H1 (cell line): Measurements from ENCODE around the gene HOXD1. TPM values are rescaled to one million over a fixed set of nuclear protein-coding genes. Genes with fewer than 3 reads are reported as not detected.

ENCODE experiments used
- CTCF ChIA-PET: fragments of 300-600 bp; sonication (Branson Sonifier 250); formaldehyde crosslinking; loops from one replicate; lab custom pipeline; 2021; ENCODE audit not compliant: partially characterized antibody; lab: Charles Lee
- POLR2A ChIA-PET: fragments of 300-600 bp; sonication (Branson Sonifier 250); formaldehyde crosslinking; loops from one replicate; lab custom pipeline; 2021; ENCODE audit warnings: inconsistent platforms; ENCODE audit not compliant: partially characterized antibody; lab: Charles Lee
- DNase-seq, 2 experiments: peaks; one replicate each; pipeline versions ENCODE4 v3.0.0 to v3.0.0-alpha.2; 2010 to 2022; ENCODE audit warnings: low spot score in 2 of 2, low read depth in 1 of 2, mixed read lengths in 1 of 2
- FAIRE-seq: peaks from 2 replicates; lab custom pipeline; 2011; peaks lifted over from hg19 to GRCh38; lab: Jason Lieb, UNC
- H2AFZ ChIP-seq: 2 replicates; pipeline ENCODE4 v1.8.1; 2012; ENCODE audit warnings: low read length, inconsistent platforms
- H2AK5ac ChIP-seq: 2 replicates; pipeline ENCODE4 v1.6.1; 2013; ENCODE audit warnings: low read depth, low read length
- H2BK120ac ChIP-seq: replicated peaks from 2 replicates; pipeline ENCODE3; 2013; ENCODE audit warnings: low read depth, low read length, inconsistent platforms
- H2BK12ac ChIP-seq: 2 replicates; pipeline ENCODE4 v1.6.1; 2013; ENCODE audit warnings: low read depth, low read length
- H2BK15ac ChIP-seq: 2 replicates; pipeline ENCODE4 v1.6.1; 2013; ENCODE audit warnings: low read length
- H2BK20ac ChIP-seq: 2 replicates; pipeline ENCODE4 v1.6.1; 2013; ENCODE audit warnings: low read length
- H2BK5ac ChIP-seq: 2 replicates; pipeline ENCODE4 v1.6.1; 2013; ENCODE audit warnings: low read depth, low read length
- H3K14ac ChIP-seq: 2 replicates; pipeline ENCODE4 v1.6.1; 2013; ENCODE audit warnings: inconsistent platforms; ENCODE audit not compliant: insufficient read length
- H3K18ac ChIP-seq: 2 replicates; pipeline ENCODE4 v1.6.1; 2013; ENCODE audit warnings: low read length; ENCODE audit errors: extremely low read depth
- H3K23ac ChIP-seq: 2 replicates; pipeline ENCODE4 v1.6.1; 2013; ENCODE audit warnings: inconsistent platforms; ENCODE audit not compliant: insufficient read length
- H3K23me2 ChIP-seq: 2 replicates; pipeline ENCODE4 v1.6.1; 2013; ENCODE audit warnings: low read depth, low read length
- H3K27ac ChIP-seq: 2 replicates; pipeline ENCODE4 v1.6.1; 2011; ENCODE audit warnings: low read depth, low read length, inconsistent platforms
- H3K27me3 ChIP-seq, 4 experiments: replicated peaks in 1 of 4; 1 replicate in 1 of 4; 2 replicates in 3 of 4; pipeline versions ENCODE4 v1.6.1 to v1.8.1; 2011 to 2013; ENCODE audit warnings: low read length in 3 of 4, mild to moderate bottlenecking in 3 of 4, inconsistent platforms in 2 of 4, mixed read lengths in 2 of 4, moderate library complexity in 1 of 4; ENCODE audit not compliant: control insufficient read depth in 3 of 4, insufficient read depth in 3 of 4; ENCODE audit errors: extremely low read depth in 1 of 4
- H3K36me3 ChIP-seq, 4 experiments: 2 replicates each; pipeline versions ENCODE4 v1.6.1 to v1.8.1; 2011 to 2013; ENCODE audit warnings: mild to moderate bottlenecking in 4 of 4, low read length in 3 of 4, moderate library complexity in 2 of 4, control low read depth in 1 of 4, inconsistent platforms in 1 of 4; ENCODE audit not compliant: insufficient read depth in 4 of 4, control insufficient read depth in 2 of 4
- H3K4ac ChIP-seq: replicated peaks from 2 replicates; pipeline ENCODE3; 2013; ENCODE audit warnings: low read length, low read depth, mixed read lengths, inconsistent platforms; ENCODE audit not compliant: insufficient read length
- H3K4me1 ChIP-seq, 4 experiments: replicated peaks in 1 of 4; 1 replicate in 1 of 4; 2 replicates in 3 of 4; pipeline versions ENCODE4 v1.6.1 to v1.8.1; 2011 to 2013; ENCODE audit warnings: low read length in 3 of 4, inconsistent platforms in 2 of 4, mixed read lengths in 1 of 4; ENCODE audit not compliant: insufficient read depth in 4 of 4, control insufficient read depth in 3 of 4
- H3K4me2 ChIP-seq, 2 experiments: 2 replicates each; pipeline versions ENCODE4 v1.6.1 to v1.8.1; 2011 to 2013; ENCODE audit warnings: low read depth in 2 of 2, low read length in 2 of 2, control low read depth in 1 of 2, inconsistent platforms in 1 of 2, mild to moderate bottlenecking in 1 of 2; ENCODE audit not compliant: insufficient read depth in 1 of 2
- H3K4me3 ChIP-seq, 4 experiments: fragments of 200-600, 300-600 bp in 1 of 4; sonication (generic), shearing (Covaris generic), sonication (Bioruptor Twin) in 1 of 4; 2 replicates each; pipeline versions ENCODE4 v1.5.1 to v1.8.1; 2011 to 2016; ENCODE audit warnings: low read length in 4 of 4, low read depth in 3 of 4, control low read depth in 2 of 4, inconsistent platforms in 2 of 4, mild to moderate bottlenecking in 2 of 4, mixed read lengths in 1 of 4, moderate library complexity in 1 of 4; ENCODE audit not compliant: insufficient read depth in 2 of 4; ENCODE audit errors: extremely low read depth in 1 of 4
- H3K56ac ChIP-seq: replicated peaks from 2 replicates; pipeline ENCODE3; 2013; ENCODE audit warnings: low read depth, mild to moderate bottlenecking, mixed read lengths, low read length, inconsistent platforms; ENCODE audit not compliant: insufficient read length
- H3K79me1 ChIP-seq: 2 replicates; pipeline ENCODE4 v1.6.1; 2013; ENCODE audit warnings: low read depth, low read length, control low read depth
- H3K79me2 ChIP-seq, 2 experiments: 2 replicates each; pipeline versions ENCODE4 v1.6.1 to v1.8.1; 2012 to 2013; ENCODE audit warnings: low read length in 2 of 2, mild to moderate bottlenecking in 2 of 2, inconsistent platforms in 1 of 2; ENCODE audit not compliant: insufficient read depth in 2 of 2, control insufficient read depth in 1 of 2
- H3K9ac ChIP-seq, 4 experiments: replicated peaks in 1 of 4; 1 replicate in 1 of 4; 2 replicates in 3 of 4; pipeline versions ENCODE4 v1.6.1 to v1.8.1; 2011 to 2013; ENCODE audit warnings: low read depth in 3 of 4, low read length in 3 of 4, control low read depth in 2 of 4, mild to moderate bottlenecking in 2 of 4, moderate library complexity in 2 of 4, inconsistent platforms in 1 of 4; ENCODE audit errors: extremely low read depth in 1 of 4
- H3K9me3 ChIP-seq, 2 experiments: 2 replicates each; pipeline versions ENCODE4 v1.6.1 to v1.8.1; 2012 to 2013; ENCODE audit warnings: mild to moderate bottlenecking in 2 of 2, moderate library complexity in 2 of 2, control low read depth in 1 of 2, inconsistent platforms in 1 of 2, low read depth in 1 of 2, low read length in 1 of 2, mixed read lengths in 1 of 2; ENCODE audit not compliant: insufficient read depth in 2 of 2
- H4K20me1 ChIP-seq, 2 experiments: replicated peaks in 1 of 2; 2 replicates each; pipeline versions ENCODE3 to v1.8.1; 2011 to 2013; ENCODE audit warnings: inconsistent platforms in 2 of 2, low read length in 2 of 2, mild to moderate bottlenecking in 1 of 2; ENCODE audit not compliant: insufficient read depth in 2 of 2, control insufficient read depth in 1 of 2
- H4K5ac ChIP-seq: 2 replicates; pipeline ENCODE4 v1.6.1; 2013; ENCODE audit warnings: low read length, low read depth, mixed read lengths, inconsistent platforms; ENCODE audit not compliant: insufficient read length
- H4K8ac ChIP-seq: 2 replicates; pipeline ENCODE4 v1.8.0; 2013; ENCODE audit warnings: mild to moderate bottlenecking, moderate library complexity, low read length, inconsistent platforms; ENCODE audit not compliant: insufficient read depth; ENCODE audit errors: extremely low read depth
- H4K91ac ChIP-seq: replicated peaks from 2 replicates; pipeline ENCODE3; 2013; ENCODE audit warnings: low read length, mixed read lengths, inconsistent platforms; ENCODE audit not compliant: insufficient read length
- CBX5 ChIP-seq: fragments of 300-800, 300-1000 bp; sonication (generic); IDR thresholded peaks from 2 replicates; pipeline ENCODE4 v1.7.1; 2016; ENCODE audit warnings: antibody characterized with exemption, low read length, low read depth
- EZH2 ChIP-seq: fragments of 200-600 bp; sonication (generic); IDR thresholded peaks from 2 replicates; pipeline ENCODE4 v1.7.1; 2012; ENCODE audit warnings: low read depth, mild to moderate bottlenecking, moderate library complexity, low read length, inconsistent platforms; ENCODE audit not compliant: severe bottlenecking
- POU5F1 ChIP-seq: IDR thresholded peaks from 2 replicates; pipeline ENCODE4 v1.6.1; 2011; ENCODE audit warnings: low read depth, mild to moderate bottlenecking, low read length, moderate library complexity
- RFX5 ChIP-seq: IDR thresholded peaks from 2 replicates; pipeline ENCODE4 v1.6.1; 2011; ENCODE audit warnings: low read depth, low read length, improper control_type of control experiment, borderline replicate concordance
- RNF2 ChIP-seq: fragments of 200-900, 300-1000 bp; sonication (generic); IDR thresholded peaks from 2 replicates; pipeline ENCODE4 v1.7.1; 2016; ENCODE audit warnings: borderline replicate concordance, low read depth, mild to moderate bottlenecking, antibody characterized with exemption, low read length; ENCODE audit not compliant: poor library complexity, severe bottlenecking; ENCODE audit errors: missing control alignments
- SUZ12 ChIP-seq: fragments of 200-600 bp; sonication (generic); IDR thresholded peaks from 2 replicates; pipeline ENCODE4 v1.6.1; 2012; ENCODE audit warnings: mild to moderate bottlenecking, inconsistent platforms, low read length, moderate library complexity, mixed read lengths
- WGBS, 2 experiments: shearing (Covaris generic) in 1 of 2; methylation state at CpG; one replicate each; pipeline versions ENCODE4 v1.1.6 to v1.1.7; 2013 to 2015; ENCODE audit warnings: low lambda C conversion rate in 2 of 2, mixed read lengths in 2 of 2, inconsistent platforms in 1 of 2, low coverage in 1 of 2, missing lambda C conversion rate in 1 of 2; ENCODE audit not compliant: insufficient replicate concordance in 2 of 2, insufficient coverage in 1 of 2, insufficient read length in 1 of 2; ENCODE audit errors: extremely low coverage in 1 of 2, missing lambda C conversion rate in 1 of 2; 5-methylcytosine and 5-hydroxymethylcytosine counted together
- polyA plus RNA-seq, 7 experiments: library from polyadenylated mRNA; depleted of rRNA in 3 of 7; stranded (reverse) in 5 of 7; unstranded in 2 of 7; fragments of >200 nt in 5 of 7; fragments of 200-250 nt in 2 of 7; gene quantifications; 1 replicate in 5 of 7; 2 replicates in 1 of 7; 4 replicates in 1 of 7; pipeline versions ENCODE4 v1.2.1 to v1.2.3, GENCODE V29; 2011 to 2013; ENCODE audit warnings: missing spikeins in 2 of 7, mixed read lengths in 2 of 7
- total RNA-seq: library from RNA; stranded (reverse); fragmentation: NEBNext Ultra II Directional; extraction: Animal tissue kit (Norgen Biotek cat#: 25700); gene quantifications from 2 replicates; pipeline ENCODE4 v1.2.1, GENCODE V29; 2021

HOXD1 gene
- total and polyA plus RNA-seq, 2 of the 8 experiments (the other 6 are each of a cell fraction or from before 2014, with no cell fraction given), result 0.03 TPM; not detected in 1

DNA sequence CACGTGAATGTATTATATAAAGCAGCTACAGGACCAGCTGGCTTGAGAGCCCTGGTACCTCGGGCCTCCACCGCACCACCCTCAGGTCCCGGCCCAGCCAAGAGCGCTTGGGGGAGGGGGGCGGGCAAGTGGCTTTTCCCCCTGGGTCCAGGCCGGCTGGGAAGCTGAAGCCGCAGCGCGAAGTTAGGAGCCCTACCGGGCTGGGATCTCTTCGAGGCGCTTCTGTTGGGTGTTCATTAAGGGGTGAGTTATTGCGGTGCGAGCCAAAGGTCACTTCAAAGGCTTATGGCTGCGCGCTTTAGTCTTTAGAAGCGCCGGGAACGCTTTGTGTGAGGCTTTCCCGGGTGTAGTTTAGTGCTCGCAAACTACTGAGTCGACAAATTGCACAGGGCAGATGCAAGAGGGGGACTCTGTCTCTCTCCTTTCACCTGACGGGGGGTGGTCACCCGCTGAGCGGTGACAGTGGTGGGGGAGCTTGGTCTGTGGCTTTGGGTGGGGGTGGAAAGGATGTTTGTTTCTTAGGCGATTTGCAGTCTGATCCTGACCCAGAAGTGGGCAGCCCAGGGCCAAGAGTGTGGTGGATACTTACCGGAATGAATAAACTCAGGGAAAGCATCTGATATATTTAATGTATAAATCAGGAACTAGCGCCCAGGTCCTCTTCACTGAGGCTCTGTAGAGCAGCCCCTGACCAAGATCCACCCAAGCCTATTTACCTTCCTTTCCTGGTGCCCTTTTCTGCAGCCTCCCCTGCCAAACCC is 25.4 kb upstream of the HOXD1 start:
- WGBS, 2 experiments, result 6% methylated on average over 27 of the region's 29 CpGs; no CpG with 5 or more reads in 1 of the 2 experiments
- no peak overlapping the region for H2BK20ac ChIP-seq
- CTCF ChIA-PET, result interaction anchor here (0.8 to 3.6 kb wide), 12 partner anchors 8 to 475 kb away, joined by 3 to 26 read pairs (median 4); partner anchors contain the start of gene HOXD4
- H2AFZ ChIP-seq, result no peak overlapping the region
- H3K14ac ChIP-seq, result no peak overlapping the region
- H3K79me1 ChIP-seq, result no peaks in the 10 kb centered on the region
- peaks cover 0 to 5% (median 0%) of the 10 kb centered on the region in 4 experiments; a peak in 1 of 8 replicates for H3K36me3 ChIP-seq
- H2BK5ac ChIP-seq, result no peak overlapping the region
- H4K8ac ChIP-seq, result no peak overlapping the region
- POLR2A ChIA-PET, result interaction anchor here (1.3 kb wide), 1 partner anchor 23 kb away, joined by 4 read pairs; no protein-coding TSS in a partner anchor
- 0 out of 2 replicates have a peak, but pooled peaks cover 2% of the 10 kb centered on the region for H3K23me2 ChIP-seq
- H4K91ac ChIP-seq, result no peak overlapping the region
- H3K9me3 ChIP-seq, result no peaks in the 10 kb centered on the region
- no peak overlapping the region for H3K4me3 ChIP-seq
- H4K5ac ChIP-seq, result no peak overlapping the region
- no peak overlapping the region for H3K27ac ChIP-seq
- peaks cover 36 to 38% of the 10 kb centered on the region in 2 experiments for H4K20me1 ChIP-seq
- no peak overlapping the region for H3K18ac ChIP-seq
- no peak overlapping the region for H3K56ac ChIP-seq
- H2AK5ac ChIP-seq, result no peak overlapping the region
- no peak overlapping the region for H3K9ac ChIP-seq
- H2BK12ac ChIP-seq, result no peak overlapping the region
- H2BK15ac ChIP-seq, result no peak overlapping the region
- no peak overlapping the region; a peak in 2 of 4 replicates for H3K4me2 ChIP-seq
- H3K4me1 ChIP-seq, result peaks cover 0 to 12% (median 6%) of the 10 kb centered on the region in 4 experiments; a peak in 5 of 7 replicates
- TF ChIP-seq CBX5 (no peak), SUZ12 (peak; percentile 14), EZH2 (peak; percentile 87), POU5F1 (no peak), RFX5 (no peak), RNF2 (peak; percentile 91)
- H2BK120ac ChIP-seq, result no peak overlapping the region
- H3K79me2 ChIP-seq, result no peaks in the 10 kb centered on the region
- H3K23ac ChIP-seq, result no peak overlapping the region
- no peak for FAIRE-seq
- peaks cover 97 to 100% (median 100%) of the 10 kb centered on the region in 4 experiments for H3K27me3 ChIP-seq
- no peak for DNase-seq
- no peak overlapping the region for H3K4ac ChIP-seq
